Uterus (tissue), 4 donors: ENCODE data around the gene GH1. TPM values are rescaled to one million over a fixed set of nuclear protein-coding genes. Genes with fewer than 3 reads are reported as not detected.
A peak's percentile ranks its signal among the peaks of the same experiment; 100 is the strongest.

Source experiments
- DNase-seq, 2 donors: peaks; one replicate each; pipeline ENCODE4 v3.0.0-alpha.2; 2019 to 2020
- H3K27ac ChIP-seq, 2 donors: fragments of 200-600 bp; sonication (generic); 1 replicate in 1 of 2; 2 replicates in 1 of 2; pipeline ENCODE4 v1.5.1; 2016 to 2018
- H3K27me3 ChIP-seq, 2 donors: fragments of 200-600 bp; sonication (generic); one replicate each; pipeline ENCODE4 v1.5.1; 2018 to 2019; ENCODE audit warnings: control low read depth in 1 of 2
- H3K36me3 ChIP-seq, 2 donors: fragments of 200-600 bp; sonication (generic); one replicate each; pipeline ENCODE4 v1.5.1; 2019; ENCODE audit warnings: control low read depth in 1 of 2
- H3K4me1 ChIP-seq, 2 donors: fragments of 200-600 bp; sonication (generic); one replicate each; pipeline ENCODE4 v1.5.1; 2018 to 2019; ENCODE audit warnings: control low read depth in 1 of 2
- H3K4me3 ChIP-seq, 2 donors: fragments of 200-600 bp; sonication (generic); 1 replicate in 1 of 2; 2 replicates in 1 of 2; pipeline ENCODE4 v1.5.1; 2018 to 2019; ENCODE audit warnings: mild to moderate bottlenecking in 1 of 2
- H3K9me3 ChIP-seq, 2 donors: fragments of 200-600 bp; sonication (generic); one replicate each; pipeline ENCODE4 v1.5.1; 2019; ENCODE audit warnings: control low read depth in 1 of 2
- POLR2A ChIP-seq, 2 donors: fragments of 450-650 bp; IDR thresholded peaks; one replicate each; pipeline ENCODE4 v1.6.1; 2016; ENCODE audit warnings: antibody characterized with exemption in 2 of 2, mild to moderate bottlenecking in 1 of 2, moderate library complexity in 1 of 2
- intact Hi-C: fragments of 100-400 bp; cut with DNase I; formaldehyde crosslinking; loops from one replicate; pipeline ENCODE4 v1.15.1; 2023; ENCODE audit warnings: low total_unique reads
- total RNA-seq, 4 donors: library from RNA; depleted of rRNA in 3 of 4; stranded (reverse); fragments of >200 nt in 3 of 4; gene quantifications; one replicate each; pipeline versions ENCODE4 v1.1.0 to v1.2.4, GENCODE V29; 2014 to 2023
- TF ChIP-seq, protein P1 (sequence below), 4 experiments: fragments of 200-600 bp in 2 of 4; fragments of 450-650 bp in 2 of 4; sonication (generic) in 2 of 4; IDR thresholded peaks; one replicate each; pipeline ENCODE4 v1.5.1; 2016 to 2019; ENCODE audit warnings: antibody characterized with exemption in 4 of 4, mild to moderate bottlenecking in 2 of 4, moderate library complexity in 1 of 4
- donor health status: DM: yes; HTN: yes; CAD: no.

The GH1 gene
- total RNA-seq, 4 donors from 2014 or later, result not detected

DNA sequence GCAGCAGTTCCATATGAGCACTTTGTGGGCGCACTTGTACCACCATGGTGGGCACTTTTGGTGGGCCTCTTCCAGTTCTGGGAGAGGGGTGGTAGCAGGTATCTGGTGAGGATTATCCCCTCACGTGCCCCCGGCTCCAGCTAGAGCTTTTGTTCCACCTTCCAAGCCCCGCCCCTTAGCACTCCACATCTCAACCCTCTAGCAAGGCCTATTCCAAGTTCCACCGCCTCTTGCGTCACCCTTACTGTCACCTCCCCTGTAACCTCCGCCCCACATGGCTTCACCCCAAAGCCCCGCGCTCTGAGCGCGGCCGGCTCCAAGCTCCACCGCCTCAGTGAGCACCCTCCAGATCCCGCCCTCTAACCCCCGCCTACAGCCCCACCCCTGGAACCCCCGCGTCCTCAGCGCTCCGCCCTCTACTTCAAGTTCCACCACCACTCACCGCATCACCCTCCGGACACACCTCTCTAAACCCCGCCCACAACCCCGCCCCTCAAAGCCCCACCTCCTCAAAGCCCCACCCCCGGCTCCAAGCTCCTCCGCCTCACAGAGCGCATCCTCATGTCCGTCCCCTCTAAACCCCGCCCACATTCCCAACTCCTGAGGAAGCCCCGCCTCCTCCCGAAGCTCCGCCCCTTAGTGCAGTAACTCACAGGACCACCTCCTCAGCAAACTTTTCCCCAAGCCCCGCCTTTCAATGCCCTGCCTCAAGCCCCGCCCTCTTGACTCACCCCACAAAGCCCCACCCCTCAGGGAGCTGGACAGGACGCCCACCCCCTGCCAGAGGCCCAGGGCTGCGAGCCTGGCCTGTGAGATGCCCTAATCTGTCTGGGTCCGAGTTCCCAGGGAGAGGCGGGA is 42.9 kb upstream of the GH1 start:
- Histone ChIP-seq H3K4me3 (no peak overlapping the region), H3K36me3 (no peaks in the 10 kb centered on the region), H3K9me3 (no peaks in the 10 kb centered on the region), H3K4me1 (no peaks in the 10 kb centered on the region), H3K27ac (peak overlapping the region in 1 of 2 donors; percentile 47), H3K27me3 (no peaks in the 10 kb centered on the region)
- intact Hi-C loops, result no loop called here
- peak; percentile 37 to 44 for DNase-seq
- TF ChIP-seq, protein P1, sequence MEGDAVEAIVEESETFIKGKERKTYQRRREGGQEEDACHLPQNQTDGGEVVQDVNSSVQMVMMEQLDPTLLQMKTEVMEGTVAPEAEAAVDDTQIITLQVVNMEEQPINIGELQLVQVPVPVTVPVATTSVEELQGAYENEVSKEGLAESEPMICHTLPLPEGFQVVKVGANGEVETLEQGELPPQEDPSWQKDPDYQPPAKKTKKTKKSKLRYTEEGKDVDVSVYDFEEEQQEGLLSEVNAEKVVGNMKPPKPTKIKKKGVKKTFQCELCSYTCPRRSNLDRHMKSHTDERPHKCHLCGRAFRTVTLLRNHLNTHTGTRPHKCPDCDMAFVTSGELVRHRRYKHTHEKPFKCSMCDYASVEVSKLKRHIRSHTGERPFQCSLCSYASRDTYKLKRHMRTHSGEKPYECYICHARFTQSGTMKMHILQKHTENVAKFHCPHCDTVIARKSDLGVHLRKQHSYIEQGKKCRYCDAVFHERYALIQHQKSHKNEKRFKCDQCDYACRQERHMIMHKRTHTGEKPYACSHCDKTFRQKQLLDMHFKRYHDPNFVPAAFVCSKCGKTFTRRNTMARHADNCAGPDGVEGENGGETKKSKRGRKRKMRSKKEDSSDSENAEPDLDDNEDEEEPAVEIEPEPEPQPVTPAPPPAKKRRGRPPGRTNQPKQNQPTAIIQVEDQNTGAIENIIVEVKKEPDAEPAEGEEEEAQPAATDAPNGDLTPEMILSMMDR (IDR thresholded peaks at IDR 0.05), result no peak
- TF ChIP-seq POLR2A (IDR thresholded peaks at IDR 0.05), result no peak

DNA sequence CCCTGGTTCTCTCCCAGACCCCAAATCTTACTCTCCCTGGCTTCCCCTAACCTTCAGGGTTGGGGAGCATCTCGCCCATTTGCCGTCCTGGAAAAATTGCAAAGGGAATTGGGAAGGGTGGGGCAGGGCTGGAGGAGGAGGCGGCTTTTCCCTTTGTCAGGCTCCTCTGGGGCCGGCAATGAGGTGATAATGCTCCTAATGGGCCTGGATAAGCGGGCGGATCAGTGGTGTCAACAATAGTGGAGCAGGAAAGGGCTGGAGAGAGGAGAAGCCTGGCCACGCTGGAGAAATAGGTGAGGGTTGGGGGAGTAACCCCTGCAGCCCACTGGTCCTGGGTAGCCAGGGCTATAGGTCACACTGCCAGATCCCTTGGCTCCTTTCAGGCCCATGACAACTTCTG is 41.8 kb upstream of the GH1 start:
- Histone ChIP-seq H3K27me3 (no peaks in the 10 kb centered on the region), H3K4me1 (no peaks in the 10 kb centered on the region), H3K9me3 (no peaks in the 10 kb centered on the region), H3K27ac (no peak overlapping the region), H3K4me3 (no peak overlapping the region), H3K36me3 (no peaks in the 10 kb centered on the region)
- no peak for DNase-seq
- intact Hi-C loops, result no loop called here
- TF ChIP-seq, protein P1 (IDR thresholded peaks at IDR 0.05), result no peak
- TF ChIP-seq POLR2A (IDR thresholded peaks at IDR 0.05), result no peak

DNA sequence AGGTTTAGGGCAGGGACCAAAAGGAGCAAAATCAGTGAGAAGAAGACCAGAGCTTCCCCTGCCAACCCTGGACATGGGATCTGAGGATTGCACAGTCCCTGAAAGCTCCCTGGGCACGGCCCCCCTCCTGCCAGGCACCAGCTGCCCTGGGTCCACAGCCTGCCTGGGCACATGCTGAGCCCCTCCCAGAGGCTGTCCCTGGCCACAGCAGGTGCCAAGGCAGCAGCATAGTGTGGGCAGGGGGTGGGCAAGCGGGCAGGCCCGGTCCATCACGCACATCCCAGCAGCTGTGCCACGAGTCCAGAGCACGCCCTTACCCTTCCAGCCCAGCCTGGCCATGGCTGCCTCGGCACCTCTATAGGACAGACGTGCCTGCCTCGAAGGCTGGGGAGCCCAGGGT is 41.4 kb upstream of the GH1 start:
- no peak for TF ChIP-seq POLR2A (IDR thresholded peaks at IDR 0.05)
- TF ChIP-seq, protein P1 (IDR thresholded peaks at IDR 0.05), result no peak
- Histone ChIP-seq H3K27ac (no peak overlapping the region), H3K36me3 (no peaks in the 10 kb centered on the region), H3K4me1 (no peaks in the 10 kb centered on the region), H3K27me3 (no peaks in the 10 kb centered on the region), H3K9me3 (no peaks in the 10 kb centered on the region), H3K4me3 (no peak overlapping the region)
- no peak for DNase-seq
- intact Hi-C loops, result no loop called here

DNA sequence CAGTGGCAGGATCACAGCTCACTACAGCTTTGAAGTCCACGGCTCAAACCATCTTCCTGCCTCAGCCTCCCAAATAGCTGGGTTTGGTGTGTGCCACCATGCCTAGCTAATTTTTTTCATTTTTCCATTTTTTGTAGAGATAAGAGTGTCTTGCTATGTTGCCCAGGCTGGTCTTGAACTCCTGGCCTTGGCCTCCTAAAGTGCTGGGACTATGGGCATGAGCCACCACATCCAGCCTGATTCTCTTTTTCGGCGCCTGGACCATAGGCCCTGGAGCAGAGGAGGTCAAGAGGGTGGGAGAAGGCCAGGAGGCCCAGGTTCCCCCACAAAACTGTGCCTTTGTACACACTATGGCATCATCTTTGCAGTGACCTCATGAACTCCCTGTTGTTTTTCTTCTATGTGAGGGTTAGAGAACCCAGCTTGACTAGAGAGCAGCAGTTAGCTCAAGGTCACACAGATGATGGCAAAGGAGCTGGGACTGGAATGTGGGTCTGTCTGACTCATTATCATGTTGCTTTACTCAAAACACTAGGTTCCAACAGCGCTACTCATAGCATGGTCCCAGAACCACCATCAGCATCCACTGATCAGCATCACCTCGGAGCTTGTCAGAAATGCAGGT is 37.8 kb upstream of the GH1 start:
- Histone ChIP-seq H3K27me3 (no peaks in the 10 kb centered on the region), H3K36me3 (no peaks in the 10 kb centered on the region), H3K9me3 (no peaks in the 10 kb centered on the region), H3K4me3 (no peak overlapping the region), H3K4me1 (no peaks in the 10 kb centered on the region), H3K27ac (no peak overlapping the region)
- intact Hi-C loops, result no loop called here
- DNase-seq, result no peak
- TF ChIP-seq, protein P1 (IDR thresholded peaks at IDR 0.05), result no peak
- TF ChIP-seq POLR2A (IDR thresholded peaks at IDR 0.05), result no peak

DNA sequence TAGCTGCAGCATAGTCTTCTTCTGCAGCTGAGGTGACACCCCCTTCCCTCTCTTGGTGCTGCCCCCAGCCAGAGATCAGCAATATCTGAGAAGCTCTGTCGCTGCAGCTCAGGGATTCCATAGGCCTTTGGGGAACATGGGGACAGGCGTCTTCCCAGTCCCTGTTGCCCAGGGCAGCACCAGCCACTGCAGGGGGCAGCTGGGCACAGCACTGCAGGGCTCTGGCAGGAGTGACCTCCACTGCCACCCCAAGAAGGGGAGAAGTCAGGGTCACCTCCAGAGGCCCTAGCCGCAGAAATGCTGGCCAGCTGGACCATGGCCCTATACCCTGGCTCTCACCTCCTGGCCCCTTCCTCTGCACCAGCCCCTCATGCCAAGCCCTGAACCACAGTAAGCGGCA is 37.2 kb upstream of the GH1 start:
- intact Hi-C loops, result no loop called here
- H3K27ac ChIP-seq, result no peak overlapping the region

More for the DNA sequence above, 37.2 kb upstream of the GH1 start:
- no peaks in the 10 kb centered on the region for H3K27me3 ChIP-seq
- H3K9me3 ChIP-seq, result no peaks in the 10 kb centered on the region
- no peaks in the 10 kb centered on the region for H3K36me3 ChIP-seq
- no peak for TF ChIP-seq POLR2A (IDR thresholded peaks at IDR 0.05)
- TF ChIP-seq, protein P1 (IDR thresholded peaks at IDR 0.05), result no peak
- DNase-seq, result no peak
- H3K4me1 ChIP-seq, result no peaks in the 10 kb centered on the region
- H3K4me3 ChIP-seq, result no peak overlapping the region
